Stimulated activated CD4-positive, alpha-beta T cell treated with anti-CD3 and anti-CD28 coated beads, TNF-alpha, amount 100 ng/mL, for 4 hours (primary cell): ENCODE data around the gene EPSTI1.
"Not testable (repeated sequence)": the region's sequence is repeated elsewhere in the genome, so short reads cannot be mapped to it uniquely, and the experiment has no call there.

Source experiments
- DNase-seq, 3 experiments: peaks; one replicate each; pipeline ENCODE4 v3.0.0-alpha.2; 2020; ENCODE audit warnings: low read depth in 3 of 3

EPSTI1 gene

GRCh38 chr13:43005460-43006236, 13.6 kb upstream of the EPSTI1 start:
- no peak for DNase-seq

GRCh38 chr13:43003729-43004128, 11.7 kb upstream of the EPSTI1 start:
- DNase-seq, result no peak

- DNase-seq, result no peak
Observed at GRCh38 chr13:43003010-43003409, 11.0 kb upstream of the EPSTI1 start.

- DNase-seq, result no peak
Observed at GRCh38 chr13:43002021-43002420, 10.0 kb upstream of the EPSTI1 start.

- no peak for DNase-seq
Observed at GRCh38 chr13:43000676-43001075, 8.6 kb upstream of the EPSTI1 start.

GRCh38 chr13:42999491-42999890, 7.5 kb upstream of the EPSTI1 start:
- no peak for DNase-seq

- DNase-seq, result no peak
Observed at GRCh38 chr13:42997381-42997780, 5.3 kb upstream of the EPSTI1 start.

- no peak for DNase-seq
Observed at GRCh38 chr13:42996584-42996983, 4.5 kb upstream of the EPSTI1 start.

GRCh38 chr13:42994878-42995277, 2.8 kb upstream of the EPSTI1 start:
- no peak for DNase-seq

- no peak for DNase-seq
Observed at GRCh38 chr13:42992764-42993122, 702 bp upstream of the EPSTI1 start.

- DNase-seq, result not testable (repeated sequence)
Observed at GRCh38 chr13:42991233-42991897, 676 bp downstream of the EPSTI1 start.

GRCh38 chr13:42990291-42991232, 1.5 kb downstream of the EPSTI1 start:
- DNase-seq, result no peak

- no peak for DNase-seq
Observed at GRCh38 chr13:42986176-42986574, 5.9 kb downstream of the EPSTI1 start.

GRCh38 chr13:42985312-42986175, 6.5 kb downstream of the EPSTI1 start:
- DNase-seq, result no peak

- no peak for DNase-seq
Observed at GRCh38 chr13:42984691-42985090, 7.3 kb downstream of the EPSTI1 start.

GRCh38 chr13:42984026-42984425, 8.0 kb downstream of the EPSTI1 start:
- DNase-seq, result no peak

- DNase-seq, result no peak
Observed at GRCh38 chr13:42981853-42982252, 10.2 kb downstream of the EPSTI1 start.

- no peak for DNase-seq
Observed at GRCh38 chr13:42981317-42981716, 10.7 kb downstream of the EPSTI1 start.

- DNase-seq, result no peak
Observed at GRCh38 chr13:42977219-42977659, 14.8 kb downstream of the EPSTI1 start.

GRCh38 chr13:42976066-42976465, 16.0 kb downstream of the EPSTI1 start:
- no peak for DNase-seq

- no peak for DNase-seq
Observed at GRCh38 chr13:42973581-42973980, 18.5 kb downstream of the EPSTI1 start.
